PFSK-1 (cell line): ENCODE measurements around the gene ZHX3.

Experiments
- FOXP2 ChIP-seq: optimal IDR thresholded peaks from 2 replicates; pipeline ENCODE3; 2011; ENCODE audit warnings: borderline replicate concordance, control low read depth, inconsistent platforms; ENCODE audit not compliant: insufficient read depth; ENCODE audit errors: extremely low read length, extremely low read depth
- POLR2AphosphoS5 ChIP-seq: IDR thresholded peaks from 2 replicates; pipeline ENCODE4 v1.6.1; 2012; ENCODE audit warnings: low read depth, mild to moderate bottlenecking, control low read depth, low read length, moderate library complexity
- SIN3A ChIP-seq: IDR thresholded peaks from 2 replicates; pipeline ENCODE4 v1.6.1; 2012; ENCODE audit warnings: mild to moderate bottlenecking, low read length, moderate library complexity, borderline replicate concordance; ENCODE audit not compliant: insufficient read depth
- TAF1 ChIP-seq: IDR thresholded peaks from 2 replicates; pipeline ENCODE4 v1.6.1; 2012; ENCODE audit warnings: low read length, control low read depth, borderline replicate concordance; ENCODE audit not compliant: insufficient read depth
- TF ChIP-seq, protein P1 (sequence below), 2 experiments: IDR thresholded peaks; 2 replicates each; pipeline versions ENCODE4 v1.6.1 to v1.8.0; 2011 to 2012; ENCODE audit warnings: low read depth in 2 of 2, low read length in 2 of 2, control low read depth in 1 of 2, inconsistent platforms in 1 of 2, mild to moderate bottlenecking in 1 of 2, moderate library complexity in 1 of 2; ENCODE audit not compliant: insufficient read depth in 1 of 2

Gene ZHX3

GRCh38 chr20:41353530-41353929 is 36.0 kb upstream of the ZHX3 start:
- TF ChIP-seq, protein P1, sequence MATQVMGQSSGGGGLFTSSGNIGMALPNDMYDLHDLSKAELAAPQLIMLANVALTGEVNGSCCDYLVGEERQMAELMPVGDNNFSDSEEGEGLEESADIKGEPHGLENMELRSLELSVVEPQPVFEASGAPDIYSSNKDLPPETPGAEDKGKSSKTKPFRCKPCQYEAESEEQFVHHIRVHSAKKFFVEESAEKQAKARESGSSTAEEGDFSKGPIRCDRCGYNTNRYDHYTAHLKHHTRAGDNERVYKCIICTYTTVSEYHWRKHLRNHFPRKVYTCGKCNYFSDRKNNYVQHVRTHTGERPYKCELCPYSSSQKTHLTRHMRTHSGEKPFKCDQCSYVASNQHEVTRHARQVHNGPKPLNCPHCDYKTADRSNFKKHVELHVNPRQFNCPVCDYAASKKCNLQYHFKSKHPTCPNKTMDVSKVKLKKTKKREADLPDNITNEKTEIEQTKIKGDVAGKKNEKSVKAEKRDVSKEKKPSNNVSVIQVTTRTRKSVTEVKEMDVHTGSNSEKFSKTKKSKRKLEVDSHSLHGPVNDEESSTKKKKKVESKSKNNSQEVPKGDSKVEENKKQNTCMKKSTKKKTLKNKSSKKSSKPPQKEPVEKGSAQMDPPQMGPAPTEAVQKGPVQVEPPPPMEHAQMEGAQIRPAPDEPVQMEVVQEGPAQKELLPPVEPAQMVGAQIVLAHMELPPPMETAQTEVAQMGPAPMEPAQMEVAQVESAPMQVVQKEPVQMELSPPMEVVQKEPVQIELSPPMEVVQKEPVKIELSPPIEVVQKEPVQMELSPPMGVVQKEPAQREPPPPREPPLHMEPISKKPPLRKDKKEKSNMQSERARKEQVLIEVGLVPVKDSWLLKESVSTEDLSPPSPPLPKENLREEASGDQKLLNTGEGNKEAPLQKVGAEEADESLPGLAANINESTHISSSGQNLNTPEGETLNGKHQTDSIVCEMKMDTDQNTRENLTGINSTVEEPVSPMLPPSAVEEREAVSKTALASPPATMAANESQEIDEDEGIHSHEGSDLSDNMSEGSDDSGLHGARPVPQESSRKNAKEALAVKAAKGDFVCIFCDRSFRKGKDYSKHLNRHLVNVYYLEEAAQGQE (IDR thresholded peaks at IDR 0.05; ENCODE audit: insufficient read depth in 1 of 2, low read depth in 2 of 2, low read length in 2 of 2): no peak
- TF ChIP-seq TAF1 (no peak), SIN3A (no peak), FOXP2 (no peak), POLR2AphosphoS5 (no peak)

- TF ChIP-seq, protein P1 (IDR thresholded peaks at IDR 0.05; ENCODE audit: insufficient read depth in 1 of 2, low read depth in 2 of 2, low read length in 2 of 2): no peak
- TF ChIP-seq TAF1: no peak
- TF ChIP-seq FOXP2: no peak
- TF ChIP-seq SIN3A: no peak
- TF ChIP-seq POLR2AphosphoS5: no peak
These were observed 35.1 kb upstream of the ZHX3 start for GRCh38 chr20:41352666-41353065.

DNA sequence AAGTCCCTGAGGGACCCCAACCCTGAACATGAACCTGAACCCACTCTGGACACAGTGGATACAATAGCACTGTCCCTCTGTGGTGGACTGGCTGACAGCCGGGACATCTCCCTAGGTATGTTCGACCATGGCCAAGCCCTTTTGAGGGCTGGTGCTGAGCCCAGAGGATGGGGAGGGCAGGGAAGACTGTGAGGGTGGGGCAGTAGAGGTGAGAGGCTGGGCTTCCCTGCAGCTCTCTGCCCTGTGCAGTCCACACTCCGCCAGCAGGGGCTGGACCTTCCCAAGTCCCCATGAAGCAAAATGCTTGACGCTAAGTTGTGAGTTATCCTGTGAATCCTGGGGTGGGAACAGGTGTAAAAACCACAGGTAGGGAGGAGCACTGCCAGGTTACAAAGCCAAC is 34.6 kb upstream of the ZHX3 start:
- no peak for TF ChIP-seq SIN3A
- no peak for TF ChIP-seq POLR2AphosphoS5
- no peak for TF ChIP-seq TAF1
- TF ChIP-seq, protein P1 (IDR thresholded peaks at IDR 0.05; ENCODE audit: insufficient read depth in 1 of 2, low read depth in 2 of 2, low read length in 2 of 2): no peak
- no peak for TF ChIP-seq FOXP2

DNA sequence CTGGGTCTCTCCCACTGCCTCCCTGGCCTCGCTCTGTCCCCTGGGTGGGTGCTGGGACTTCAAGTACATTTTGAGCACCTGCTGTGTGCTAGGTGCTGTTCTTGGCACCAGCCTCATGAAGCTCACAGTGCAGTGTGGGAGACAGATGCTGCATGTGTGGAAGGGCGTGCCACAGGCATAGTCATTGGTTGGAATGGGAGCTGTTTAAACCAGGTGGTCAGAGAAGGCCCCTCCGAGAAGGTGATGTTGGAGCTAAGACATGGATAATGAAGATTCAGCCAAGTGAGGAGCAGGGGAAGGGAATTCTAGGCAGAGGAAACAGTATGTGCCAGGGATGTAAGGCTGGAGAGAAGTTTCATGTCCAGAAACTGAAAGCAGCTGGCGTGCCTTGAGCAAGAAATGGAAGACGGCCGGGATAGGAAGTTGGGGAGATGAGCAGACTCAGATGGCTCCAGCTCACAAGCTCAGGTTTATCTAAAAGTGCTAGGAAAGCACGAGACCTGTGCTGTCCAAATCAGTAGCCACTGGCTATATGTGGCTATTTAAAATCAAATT is 33.0 kb upstream of the ZHX3 start:
- TF ChIP-seq TAF1: no peak
- TF ChIP-seq, protein P1 (IDR thresholded peaks at IDR 0.05; ENCODE audit: insufficient read depth in 1 of 2, low read depth in 2 of 2, low read length in 2 of 2): no peak
- TF ChIP-seq FOXP2: no peak
- no peak for TF ChIP-seq POLR2AphosphoS5

GRCh38 chr20:41349943-41350342 is 32.4 kb upstream of the ZHX3 start:
- no peak for TF ChIP-seq SIN3A
- TF ChIP-seq, protein P1 (IDR thresholded peaks at IDR 0.05; ENCODE audit: insufficient read depth in 1 of 2, low read depth in 2 of 2, low read length in 2 of 2): no peak
